NOMO-1 (cell line): ENCODE measurements around the gene EDC4.

Experiments
- DNase-seq, 2 experiments: peaks; one replicate each; lab custom pipeline; 2025; ENCODE audit not compliant: unreplicated experiment in 2 of 2; lab: John Stamatoyannopoulos, UW

EDC4 gene

DNA sequence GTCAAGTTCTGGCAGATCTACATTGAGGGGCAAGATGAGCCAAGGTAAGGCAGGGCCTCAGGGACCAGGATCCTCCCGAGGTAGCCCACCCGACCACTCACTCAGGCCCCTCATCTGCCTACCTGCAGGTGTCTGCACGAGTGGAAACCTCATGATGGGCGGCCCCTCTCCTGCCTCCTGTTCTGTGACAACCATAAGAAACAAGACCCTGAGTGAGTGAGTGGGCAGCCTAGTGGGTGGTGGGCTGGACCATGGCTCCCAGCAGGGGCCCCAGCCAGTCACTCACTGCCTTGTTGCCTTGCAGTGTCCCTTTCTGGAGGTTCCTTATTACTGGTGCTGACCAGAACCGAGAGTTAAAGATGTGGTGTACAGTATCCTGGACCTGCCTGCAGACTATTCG lies 5.4 kb downstream of the EDC4 start:
- no peak for DNase-seq

DNA sequence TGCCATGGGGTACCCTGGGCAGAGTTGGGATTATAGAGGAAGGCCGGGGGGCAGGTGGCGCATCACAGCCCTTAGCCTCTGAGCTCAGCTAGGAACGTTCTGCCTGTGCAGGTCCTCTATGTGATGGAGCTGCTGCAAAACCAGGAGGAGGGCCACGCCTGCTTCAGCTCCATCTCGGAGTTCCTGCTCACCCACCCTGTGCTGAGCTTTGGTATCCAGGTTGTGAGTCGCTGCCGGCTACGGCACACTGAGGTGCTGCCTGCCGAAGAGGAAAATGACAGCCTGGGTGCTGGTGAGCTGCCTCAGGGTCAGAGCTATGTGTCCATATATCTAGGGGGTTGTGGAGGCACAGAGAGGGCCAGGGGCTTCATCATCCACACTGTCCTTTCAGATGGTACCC lies 6.0 kb downstream of the EDC4 start:
- no peak for DNase-seq

DNA sequence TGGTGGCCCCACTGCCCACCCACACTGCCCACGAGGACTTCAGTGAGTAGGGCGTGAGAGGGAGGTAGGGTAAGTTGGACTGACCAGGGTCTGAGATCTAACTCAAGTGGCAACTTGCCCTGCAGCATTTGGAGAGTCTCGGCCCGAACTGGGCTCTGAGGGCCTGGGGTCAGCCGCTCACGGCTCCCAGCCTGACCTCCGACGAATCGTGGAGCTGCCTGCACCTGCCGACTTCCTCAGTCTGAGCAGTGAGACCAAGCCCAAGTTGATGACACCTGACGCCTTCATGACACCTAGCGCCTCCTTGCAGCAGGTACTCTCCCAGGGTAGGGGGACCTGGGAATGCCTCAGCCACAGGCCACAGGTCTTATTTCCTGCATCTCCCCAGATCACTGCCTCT lies 6.6 kb downstream of the EDC4 start:
- DNase-seq, result no peak

DNA sequence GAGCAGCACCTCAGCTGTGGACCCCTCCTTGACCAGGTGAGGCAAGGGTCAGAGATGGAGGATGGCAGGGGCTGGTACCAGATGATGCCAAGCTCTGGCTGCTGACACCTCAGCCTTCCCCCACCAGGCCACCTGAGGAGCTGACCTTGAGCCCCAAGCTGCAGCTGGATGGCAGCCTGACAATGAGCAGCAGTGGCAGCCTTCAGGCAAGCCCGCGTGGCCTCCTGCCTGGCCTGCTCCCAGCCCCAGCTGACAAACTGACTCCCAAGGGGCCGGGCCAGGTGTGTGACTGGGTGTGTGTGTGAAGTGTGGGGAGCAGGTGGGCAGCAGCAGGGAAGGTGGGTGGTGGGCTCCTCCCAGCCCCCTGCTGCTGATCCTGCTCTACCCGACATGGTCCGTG lies 7.1 kb downstream of the EDC4 start:
- DNase-seq, result no peak

DNA sequence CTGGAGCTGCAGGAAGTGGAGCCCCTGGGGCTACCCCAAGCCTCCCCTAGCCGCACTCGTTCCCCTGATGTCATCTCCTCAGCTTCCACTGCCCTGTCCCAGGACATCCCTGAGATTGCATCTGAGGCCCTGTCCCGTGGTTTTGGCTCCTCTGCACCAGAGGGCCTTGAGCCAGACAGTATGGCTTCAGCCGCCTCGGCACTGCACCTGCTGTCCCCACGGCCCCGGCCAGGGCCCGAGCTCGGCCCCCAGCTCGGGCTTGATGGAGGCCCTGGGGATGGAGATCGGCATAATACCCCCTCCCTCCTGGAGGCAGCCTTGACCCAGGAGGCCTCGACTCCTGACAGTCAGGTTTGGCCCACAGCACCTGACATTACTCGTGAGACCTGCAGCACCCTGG lies 7.7 kb downstream of the EDC4 start:
- DNase-seq, result no peak

DNA sequence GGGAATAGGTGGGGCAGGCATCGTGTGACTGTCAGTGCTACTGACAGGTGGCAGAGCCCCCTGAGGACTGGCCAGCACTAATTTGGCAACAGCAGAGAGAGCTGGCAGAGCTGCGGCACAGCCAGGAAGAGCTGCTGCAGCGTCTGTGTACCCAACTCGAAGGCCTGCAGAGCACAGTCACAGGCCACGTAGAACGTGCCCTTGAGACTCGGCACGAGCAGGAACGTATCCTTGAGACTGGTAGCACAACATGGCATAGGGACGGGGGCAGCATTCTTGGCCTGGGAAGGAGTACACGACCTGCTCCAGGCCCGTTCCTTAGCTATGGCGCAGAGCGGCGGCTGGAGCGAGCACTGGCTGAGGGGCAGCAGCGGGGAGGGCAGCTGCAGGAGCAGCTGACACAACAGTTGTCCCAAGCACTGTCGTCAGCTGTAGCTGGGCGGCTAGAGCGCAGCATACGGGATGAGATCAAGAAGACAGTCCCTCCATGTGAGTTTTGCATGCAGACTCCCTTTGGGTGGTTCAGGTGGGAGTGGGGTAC lies 8.8 kb downstream of the EDC4 start:
- no peak for DNase-seq

DNA sequence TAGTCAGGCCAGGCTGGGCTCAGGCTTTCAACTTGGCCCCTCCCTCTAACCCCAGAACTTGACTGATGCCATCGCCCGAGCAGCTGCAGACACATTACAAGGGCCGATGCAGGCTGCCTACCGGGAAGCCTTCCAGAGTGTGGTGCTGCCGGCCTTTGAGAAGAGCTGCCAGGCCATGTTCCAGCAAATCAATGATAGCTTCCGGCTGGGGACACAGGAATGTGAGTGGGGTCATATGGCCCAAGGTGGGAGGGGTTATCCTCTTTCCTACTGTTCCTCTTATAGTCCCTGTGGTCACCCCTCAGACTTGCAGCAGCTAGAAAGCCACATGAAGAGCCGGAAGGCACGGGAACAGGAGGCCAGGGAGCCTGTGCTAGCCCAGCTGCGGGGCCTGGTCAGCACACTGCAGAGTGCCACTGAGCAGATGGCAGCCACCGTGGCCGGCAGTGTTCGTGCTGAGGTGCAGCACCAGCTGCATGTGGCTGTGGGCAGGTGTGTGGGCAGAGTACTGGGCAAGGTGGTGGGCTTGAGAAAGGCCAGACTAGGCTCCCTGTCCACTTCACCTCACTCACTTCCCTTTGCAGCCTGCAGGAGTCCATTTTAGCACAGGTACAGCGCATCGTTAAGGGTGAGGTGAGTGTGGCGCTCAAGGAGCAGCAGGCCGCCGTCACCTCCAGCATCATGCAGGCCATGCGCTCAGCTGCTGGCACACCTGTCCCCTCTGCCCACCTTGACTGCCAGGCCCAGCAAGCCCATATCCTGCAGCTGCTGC lies 9.7 kb downstream of the EDC4 start:
- no peak for DNase-seq

DNA sequence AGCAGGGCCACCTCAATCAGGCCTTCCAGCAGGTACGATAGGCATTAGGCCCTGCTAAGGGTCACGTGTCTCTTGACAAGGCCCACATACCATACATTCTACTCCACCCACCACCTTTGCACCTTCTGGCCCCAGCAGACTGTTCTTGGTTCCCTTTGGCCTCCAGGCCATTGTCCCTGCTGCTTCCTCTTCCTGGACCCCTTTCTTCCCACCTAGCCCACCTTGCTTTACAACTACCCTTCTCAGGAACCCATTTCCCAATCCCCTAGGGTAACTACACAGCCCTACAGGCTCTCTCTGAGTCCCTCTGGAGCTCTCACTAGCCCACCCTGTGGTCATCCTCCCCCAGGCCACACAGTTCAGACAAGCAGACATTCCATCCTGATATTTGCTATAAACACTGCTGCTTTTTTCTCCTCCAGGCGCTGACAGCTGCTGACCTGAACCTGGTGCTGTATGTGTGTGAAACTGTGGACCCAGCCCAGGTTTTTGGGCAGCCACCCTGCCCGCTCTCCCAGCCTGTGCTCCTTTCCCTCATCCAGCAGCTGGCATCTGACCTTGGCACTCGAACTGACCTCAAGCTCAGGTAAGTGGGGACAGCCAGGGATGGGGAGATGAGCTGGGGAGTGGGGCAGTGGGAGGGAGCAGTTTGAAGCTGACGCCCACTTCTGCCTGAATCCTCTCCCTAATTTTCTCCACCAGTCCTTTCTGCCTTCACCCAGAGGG lies 10.5 kb downstream of the EDC4 start:
- DNase-seq, result peak in 1 of 2 experiments; percentile 28

DNA sequence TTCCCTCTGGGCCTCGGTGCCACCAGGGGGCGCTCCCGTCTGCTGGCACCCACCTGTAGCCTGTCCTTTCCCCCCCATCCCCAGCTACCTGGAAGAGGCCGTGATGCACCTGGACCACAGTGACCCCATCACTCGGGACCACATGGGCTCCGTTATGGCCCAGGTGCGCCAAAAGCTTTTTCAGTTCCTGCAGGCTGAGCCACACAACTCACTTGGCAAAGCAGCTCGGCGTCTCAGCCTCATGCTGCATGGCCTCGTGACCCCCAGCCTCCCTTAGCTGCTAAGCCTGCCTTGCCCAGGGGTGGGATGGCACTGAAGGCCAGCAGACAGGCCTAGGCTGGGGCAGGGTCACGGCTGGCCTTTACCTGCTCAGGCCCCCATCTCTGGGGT lies 11.0 kb downstream of the EDC4 start:
- DNase-seq, result no peak

DNA sequence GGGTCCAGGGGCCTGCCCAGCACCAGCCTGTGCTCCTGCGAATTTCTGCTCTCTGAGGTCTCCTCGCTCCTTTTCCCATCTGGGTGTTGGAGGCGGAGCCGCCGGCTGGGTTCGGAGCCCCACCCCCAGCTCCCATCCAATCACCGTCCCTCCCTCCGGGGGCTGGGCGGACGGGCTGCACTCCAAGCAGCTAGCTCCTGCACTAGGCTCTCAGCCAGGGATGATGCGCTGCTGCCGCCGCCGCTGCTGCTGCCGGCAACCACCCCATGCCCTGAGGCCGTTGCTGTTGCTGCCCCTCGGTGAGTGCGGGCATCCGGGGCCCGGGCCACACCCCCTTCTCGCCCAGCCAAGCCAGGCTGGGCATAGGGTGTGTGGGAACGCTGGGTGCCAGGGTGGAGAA lies 11.8 kb downstream of the EDC4 start, which contains the start of gene NRN1L:
Gene NRN1L (plus strand): TSS at position 202 of the 400 bp plus-strand sequence. CDS start 19 bp downstream, at position 221.
- no peak for DNase-seq

DNA sequence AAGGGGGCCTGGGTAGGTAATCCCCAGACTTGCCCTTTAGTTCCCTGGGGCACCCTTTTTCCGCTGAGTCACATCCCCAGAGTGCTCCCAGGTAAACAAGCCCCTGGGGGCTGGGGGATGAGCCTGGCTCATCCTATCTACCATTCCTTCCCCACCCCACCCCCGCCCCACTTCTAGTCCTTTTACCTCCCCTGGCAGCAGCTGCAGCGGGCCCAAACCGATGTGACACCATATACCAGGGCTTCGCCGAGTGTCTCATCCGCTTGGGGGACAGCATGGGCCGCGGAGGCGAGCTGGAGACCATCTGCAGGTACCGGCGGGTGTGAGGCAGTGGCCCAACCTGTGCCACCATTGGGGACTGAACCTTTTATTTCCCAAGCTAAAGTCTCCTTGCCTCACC lies 12.7 kb downstream of the EDC4 start:
- DNase-seq, result no peak

DNA sequence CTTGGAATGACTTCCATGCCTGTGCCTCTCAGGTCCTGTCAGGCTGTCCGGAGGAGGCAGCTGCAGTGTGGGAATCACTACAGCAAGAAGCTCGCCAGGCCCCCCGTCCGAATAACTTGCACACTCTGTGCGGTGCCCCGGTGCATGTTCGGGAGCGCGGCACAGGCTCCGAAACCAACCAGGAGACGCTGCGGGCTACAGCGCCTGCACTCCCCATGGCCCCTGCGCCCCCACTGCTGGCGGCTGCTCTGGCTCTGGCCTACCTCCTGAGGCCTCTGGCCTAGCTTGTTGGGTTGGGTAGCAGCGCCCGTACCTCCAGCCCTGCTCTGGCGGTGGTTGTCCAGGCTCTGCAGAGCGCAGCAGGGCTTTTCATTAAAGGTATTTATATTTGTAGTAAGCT lies 13.1 kb downstream of the EDC4 start:
- no peak for DNase-seq

DNA sequence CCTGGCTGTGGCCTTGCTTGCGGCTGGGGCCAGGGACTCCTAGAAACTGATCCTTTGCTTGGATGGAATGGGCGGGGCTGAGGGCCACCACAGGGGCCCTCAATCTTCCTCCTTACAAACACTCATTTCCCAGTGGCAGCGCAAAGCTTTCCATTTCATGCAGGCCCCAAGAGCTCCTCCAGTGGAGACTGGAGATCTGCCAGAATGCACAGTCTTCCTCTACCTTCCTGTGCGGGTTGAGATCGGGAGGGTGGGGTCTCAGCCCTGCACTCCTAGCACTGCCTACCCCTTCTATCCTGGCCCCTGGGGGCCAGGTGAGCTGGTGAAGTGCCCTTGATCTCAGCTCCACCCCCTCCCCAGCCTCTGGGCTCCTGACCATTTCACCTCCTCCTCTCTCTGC lies 13.5 kb downstream of the EDC4 start:
- DNase-seq, result no peak

DNA sequence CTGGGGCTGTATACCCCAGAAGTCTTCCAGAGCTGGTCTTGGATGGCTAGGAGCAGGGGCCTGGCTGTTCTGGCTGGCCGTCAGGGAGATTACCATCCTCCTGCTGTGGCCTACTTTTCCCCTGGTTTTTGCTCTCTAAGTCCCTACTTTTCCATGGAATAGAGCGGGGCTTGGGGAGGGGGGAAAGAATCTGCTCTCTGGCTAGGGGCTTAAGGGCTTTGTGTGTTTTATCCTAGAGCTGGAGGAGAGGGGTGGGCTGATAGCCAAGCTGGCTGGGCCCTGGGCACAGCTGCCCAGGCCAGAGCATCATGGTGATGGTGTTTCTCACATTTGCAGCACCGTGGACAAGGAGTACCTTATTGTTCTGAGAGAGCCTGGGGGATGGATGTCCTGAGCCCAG lies 15.5 kb downstream of the EDC4 start:
- no peak for DNase-seq

DNA sequence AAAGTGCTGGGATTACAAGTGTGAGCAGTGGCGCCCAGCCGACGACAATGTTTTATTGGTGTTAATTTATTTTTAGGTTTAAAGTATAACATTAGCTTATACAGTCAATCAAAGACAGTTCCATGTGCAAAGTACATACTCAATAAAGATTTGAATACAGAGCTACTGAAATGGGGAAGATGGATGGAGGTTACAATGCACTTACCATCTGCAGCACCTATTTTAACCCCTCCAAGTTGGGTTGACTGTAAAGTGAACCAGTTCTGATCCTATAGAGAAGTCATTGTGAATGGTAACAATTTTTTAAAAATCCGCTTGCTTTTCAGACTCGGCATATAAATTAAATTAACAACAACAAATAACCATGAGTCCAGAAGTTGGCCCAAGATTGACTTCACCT lies 19.5 kb downstream of the EDC4 start:
- no peak for DNase-seq

DNA sequence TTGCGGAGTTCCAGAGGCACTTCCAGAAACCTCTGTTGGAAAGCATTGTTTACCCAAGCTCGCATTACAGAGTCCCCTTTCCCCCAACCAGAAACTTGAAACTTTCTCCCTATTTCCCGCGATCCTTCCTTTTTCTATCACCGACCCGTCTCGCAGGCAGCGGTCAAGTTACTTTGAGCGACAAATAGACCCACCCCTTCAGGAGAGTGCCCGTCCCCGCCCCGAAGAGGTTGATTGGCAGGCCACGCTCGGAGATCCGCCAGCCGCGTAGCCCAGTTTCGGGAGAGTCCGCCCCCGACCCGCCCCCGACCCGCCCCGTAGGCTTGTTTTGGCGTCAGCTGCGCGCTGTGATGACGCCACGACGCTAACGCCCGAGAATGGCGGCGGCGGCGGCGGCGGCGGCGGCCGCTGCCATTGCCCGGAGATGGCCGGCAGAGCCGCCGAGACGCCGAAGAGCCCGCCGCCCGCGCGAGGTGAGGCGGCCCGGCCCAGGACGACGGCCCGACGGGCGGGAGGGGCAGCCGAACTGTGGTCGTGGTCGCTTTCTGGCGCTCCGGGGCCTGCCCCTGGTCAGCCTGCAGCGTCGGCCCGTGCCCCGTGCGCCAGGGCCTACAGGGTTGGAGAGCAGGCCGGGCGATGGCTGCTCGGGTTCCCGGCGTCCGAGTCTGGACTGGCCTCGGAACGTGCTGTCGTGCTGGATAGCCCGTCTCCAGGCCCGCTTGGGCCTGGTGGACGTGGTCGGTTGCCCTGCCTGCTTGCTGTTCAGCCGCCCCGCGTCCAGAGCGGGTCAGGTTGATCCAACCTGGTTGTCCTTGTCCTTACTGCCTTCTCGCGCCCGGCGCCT lies 20.3 kb downstream of the EDC4 start, which contains the start of gene PSKH1:
Gene PSKH1 (plus strand): TSS at position 356 of the 844 bp plus-strand sequence. CDS start 15,496 bp downstream, outside the sequence.
- peak; percentile 96 for DNase-seq

DNA sequence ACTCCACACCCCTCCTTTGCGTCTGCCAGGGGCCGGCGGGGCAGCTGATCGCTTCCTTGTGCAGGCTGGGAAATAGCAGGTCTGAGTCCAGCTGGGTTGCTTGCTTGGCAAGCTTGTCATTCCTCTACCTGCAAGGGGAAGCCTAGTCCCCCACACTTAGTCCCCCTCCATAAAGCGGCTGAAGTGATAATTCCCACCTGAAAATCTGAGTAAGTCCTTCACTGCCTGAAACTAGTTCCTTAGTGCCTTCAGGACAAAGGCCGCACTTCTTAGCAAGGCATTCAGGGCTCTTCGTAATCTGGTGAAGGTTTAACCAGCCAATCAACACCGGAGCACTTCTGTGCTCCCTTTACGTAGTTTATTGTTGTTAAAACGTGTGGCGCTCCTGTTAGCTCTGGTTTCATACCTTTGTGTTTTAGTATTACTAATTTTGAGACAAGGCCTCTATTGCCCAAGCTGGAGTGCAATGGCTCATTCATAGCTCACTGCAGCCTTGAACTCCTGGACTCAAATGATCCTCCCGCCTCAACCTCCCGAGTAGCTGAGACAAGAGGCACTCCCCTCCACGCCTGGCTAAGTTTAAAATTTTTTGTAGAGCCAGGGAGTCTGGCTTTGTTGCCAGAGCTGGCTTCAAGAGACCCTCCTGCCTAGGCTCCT lies 21.0 kb downstream of the EDC4 start:
- DNase-seq, result peak in 1 of 2 experiments; percentile 9

DNA sequence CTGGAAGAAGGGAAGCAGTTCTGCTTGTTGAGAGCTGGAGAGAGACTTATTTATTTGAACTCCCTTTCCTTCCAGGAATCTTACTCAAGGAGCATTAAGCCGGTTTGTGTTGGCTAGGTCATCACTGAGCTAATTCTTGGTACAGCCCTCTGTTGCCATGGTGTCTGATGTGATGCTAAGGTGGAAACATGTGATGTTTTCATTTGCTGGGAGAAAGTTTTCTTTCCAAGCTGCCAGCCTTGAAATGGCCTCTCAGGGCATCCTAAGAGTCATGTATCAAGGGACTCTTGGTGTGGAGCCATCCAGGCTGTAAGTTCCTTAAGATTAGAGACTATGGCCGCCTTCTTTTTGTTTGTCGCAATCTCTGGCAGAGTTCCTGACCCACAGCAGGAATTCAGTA lies 24.4 kb downstream of the EDC4 start:
- DNase-seq, result no peak

DNA sequence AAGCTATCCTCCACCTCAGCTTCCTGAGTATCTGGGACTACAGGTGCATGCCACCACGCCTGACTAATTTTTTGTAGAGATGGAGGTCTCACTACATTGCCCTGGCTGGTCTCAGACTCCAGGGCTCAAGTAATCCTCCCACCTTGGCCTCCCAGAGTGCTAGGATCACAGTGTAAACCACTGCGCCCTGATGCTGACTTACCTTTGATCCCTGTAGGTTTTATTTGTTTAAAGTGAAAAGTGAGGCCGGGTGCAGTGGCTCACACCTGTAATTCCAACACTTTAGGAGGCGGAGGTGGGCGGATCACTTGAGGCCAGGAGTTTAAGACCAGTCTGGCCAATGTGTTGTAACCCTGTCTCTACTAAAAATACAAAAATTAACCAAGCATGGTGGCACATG lies 28.9 kb downstream of the EDC4 start:
- DNase-seq, result no peak

DNA sequence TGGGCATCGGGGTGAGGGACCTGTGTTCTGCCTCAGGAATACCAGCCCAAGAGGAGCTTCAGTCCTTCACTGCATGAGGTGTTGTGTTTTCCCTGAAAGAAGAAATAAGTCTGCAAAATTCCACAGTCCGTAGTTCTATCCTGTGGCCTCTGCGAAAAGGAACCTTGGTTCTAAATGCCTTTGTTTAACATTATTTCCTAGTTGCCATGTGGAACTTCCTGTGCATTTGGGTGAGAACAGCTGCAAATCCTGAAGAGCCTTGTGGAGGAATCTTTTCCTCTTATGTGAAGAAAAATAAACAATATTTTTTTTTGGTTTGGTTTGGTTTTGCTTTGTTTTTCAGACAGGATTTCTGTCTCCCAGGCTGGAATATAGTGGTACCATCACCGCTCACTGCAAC lies 30.0 kb downstream of the EDC4 start:
- DNase-seq, result no peak
